HG03045 (cell line): Measurements from ENCODE around the gene CDKN2B.

ENCODE experiments used
- ATAC-seq: cut with Tn5 transposase; IDR thresholded peaks from one replicate; pipeline ENCODE4 v1.9.1; 2021; ENCODE audit warnings: mild to moderate bottlenecking, moderate library complexity; ENCODE audit not compliant: unreplicated experiment

CDKN2B gene

DNA sequence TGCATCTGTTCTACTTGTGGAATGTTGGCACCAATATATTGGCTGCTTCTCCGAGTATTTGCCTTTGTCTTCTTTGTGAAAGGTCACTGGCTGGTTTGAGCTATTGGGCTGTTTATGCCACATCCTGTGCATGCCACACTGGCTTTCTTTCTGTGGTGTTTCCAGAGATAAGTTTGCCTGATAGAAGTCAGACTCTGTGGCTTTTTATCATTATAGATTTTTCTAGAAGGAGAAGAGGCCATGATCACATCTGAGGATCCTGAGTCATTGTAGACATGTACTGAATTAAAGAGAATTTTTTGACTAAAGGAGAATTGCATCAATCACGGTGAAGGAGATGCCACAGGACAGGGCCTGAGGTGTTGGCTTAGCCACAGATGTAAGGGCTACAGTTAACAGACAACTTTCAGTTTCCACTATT, 26.5 kb upstream of the CDKN2B start:
- no peak for ATAC-seq

DNA sequence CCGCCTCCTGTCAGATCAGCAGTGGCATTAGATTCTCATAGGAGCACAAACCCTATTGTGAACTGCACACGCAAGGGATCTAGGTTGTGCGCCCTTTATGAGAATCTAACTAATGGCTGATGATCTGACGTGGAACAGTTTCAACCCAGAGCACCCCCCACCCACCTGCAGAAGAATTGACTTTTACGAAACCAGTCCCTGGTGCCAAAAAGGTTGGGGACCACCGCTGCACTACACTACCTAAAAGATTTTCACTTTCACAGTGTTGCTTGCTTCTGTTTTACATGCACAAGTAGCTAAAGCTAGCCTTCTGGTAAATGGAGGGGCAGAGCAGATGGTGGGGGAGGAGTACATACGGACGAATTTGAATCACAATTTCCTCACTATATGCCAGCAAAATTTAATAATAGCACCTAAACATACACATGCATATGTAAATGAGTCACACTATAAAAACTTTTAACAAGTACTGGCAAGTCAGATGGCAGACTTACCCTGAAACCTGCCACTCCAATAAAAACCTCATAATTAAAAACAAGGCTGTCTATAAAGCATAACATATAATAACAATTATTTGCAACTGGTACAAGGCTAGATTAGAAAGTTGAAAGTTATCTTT, 24.0 kb upstream of the CDKN2B start:
- no peak for ATAC-seq

DNA sequence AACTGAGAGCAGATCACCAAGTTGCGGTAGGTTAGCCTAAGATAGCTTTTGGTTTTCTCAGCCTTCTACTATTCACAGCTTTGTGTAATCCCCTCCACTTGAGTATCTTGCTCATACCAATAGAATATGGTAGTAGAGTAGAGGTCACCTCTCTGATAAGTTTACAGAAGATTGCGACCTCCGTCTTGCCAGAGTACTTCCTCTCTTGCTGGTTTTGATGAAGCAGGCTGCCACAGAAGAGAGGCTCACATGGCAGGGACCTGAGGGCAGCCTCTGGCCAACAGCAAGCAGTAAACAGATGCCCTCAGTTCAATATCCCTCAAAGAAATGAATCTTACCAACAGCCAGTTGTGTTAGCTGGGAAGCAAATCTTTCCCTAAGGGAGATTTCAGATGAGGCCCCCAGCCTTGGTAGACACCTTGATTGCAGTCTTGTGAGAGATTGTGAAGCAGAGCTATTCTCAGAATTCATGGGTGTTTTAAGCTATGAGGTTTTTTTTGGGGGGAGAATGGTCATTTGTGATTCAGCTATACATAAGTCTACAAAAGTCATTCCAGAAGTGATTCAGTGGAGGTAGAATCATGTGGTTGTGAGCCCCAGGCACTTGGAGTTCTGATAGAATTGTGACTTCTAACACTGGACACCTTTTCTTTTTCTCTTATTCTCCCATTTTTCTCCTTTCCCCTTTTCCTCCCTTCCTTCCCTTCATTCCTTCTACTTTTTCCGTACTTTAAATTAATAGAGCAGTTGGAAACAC, 22.7 kb upstream of the CDKN2B start:
- no peak for ATAC-seq

GRCh38 chr9:22030101-22030598, 21.0 kb upstream of the CDKN2B start:
- ATAC-seq, result peak; percentile 64

DNA sequence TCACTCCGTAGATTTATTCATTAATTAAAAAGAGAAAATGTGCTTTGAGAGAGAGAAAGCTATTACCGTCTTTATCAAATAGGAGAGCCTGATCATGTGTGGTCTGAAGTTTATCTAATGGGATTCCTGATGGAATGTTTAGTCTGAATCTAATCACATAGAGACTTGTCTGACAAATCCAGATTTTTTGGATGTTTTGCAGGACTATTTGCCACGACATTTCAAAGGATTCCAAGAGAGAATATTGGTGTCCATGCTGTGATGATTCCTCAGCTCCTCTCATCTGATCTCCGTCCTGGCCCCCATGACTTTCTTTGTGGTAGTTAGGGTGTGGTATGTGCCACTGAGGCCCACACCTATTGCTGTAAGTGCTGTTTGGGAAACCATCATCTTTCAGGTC, 20.1 kb upstream of the CDKN2B start:
- no peak for ATAC-seq

DNA sequence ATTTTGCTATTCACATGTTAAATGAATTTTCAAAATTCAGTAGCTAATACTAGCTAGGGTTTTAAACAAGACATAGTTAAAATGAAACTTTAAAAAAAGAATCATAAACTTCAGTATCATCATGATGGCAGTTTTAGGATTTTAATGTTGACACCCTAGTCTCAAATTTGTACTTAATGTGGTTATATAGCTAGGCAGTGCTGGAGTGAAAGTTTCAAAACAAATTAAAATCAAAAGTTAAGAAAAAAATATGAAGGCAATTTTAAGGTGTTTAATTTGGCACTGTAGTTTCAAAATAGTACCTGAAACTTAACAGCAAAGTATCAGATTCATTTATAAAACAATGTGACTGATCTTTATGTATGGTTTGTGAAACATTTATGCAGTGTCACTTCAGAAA, 19.3 kb upstream of the CDKN2B start:
- ATAC-seq, result no peak

DNA sequence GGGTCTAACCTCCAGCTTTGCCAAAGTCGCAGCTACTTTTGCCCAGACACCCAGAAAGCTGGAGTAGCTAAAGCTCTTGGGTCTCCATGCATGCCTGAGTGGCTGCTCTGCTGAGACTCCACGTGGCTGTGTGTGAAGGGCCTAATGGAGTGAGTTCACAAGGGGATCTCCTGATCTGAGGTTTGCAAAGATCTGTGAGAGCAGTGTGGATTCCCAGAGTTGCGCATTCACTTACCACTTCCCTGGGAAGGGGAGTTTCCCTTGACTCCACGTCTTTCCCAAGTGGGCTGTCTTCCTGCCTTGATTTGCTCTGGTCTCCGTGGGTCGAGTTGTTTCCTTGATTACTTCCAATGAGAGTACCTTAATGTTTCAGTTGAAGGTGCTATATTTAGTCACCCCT, 17.6 kb upstream of the CDKN2B start:
- no peak for ATAC-seq

DNA sequence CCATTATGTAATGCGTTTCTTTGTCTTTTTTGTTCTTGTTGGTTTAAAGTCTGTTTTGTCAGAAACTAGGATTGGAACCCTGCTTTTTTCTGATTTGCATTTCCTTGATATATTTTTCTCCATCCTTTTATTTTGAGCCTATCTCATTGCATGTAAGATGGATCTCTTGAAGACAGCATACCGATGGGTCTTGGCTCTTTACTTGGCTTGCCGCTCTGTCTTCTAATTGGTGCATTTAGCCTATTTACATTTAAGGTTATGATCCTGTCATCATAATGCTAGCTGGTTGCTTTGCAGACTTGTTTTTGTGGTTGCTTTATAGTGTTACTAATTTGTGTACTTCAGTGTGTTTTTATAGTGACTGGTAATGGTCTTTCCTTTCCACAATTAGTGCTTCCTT, 13.3 kb upstream of the CDKN2B start:
- ATAC-seq, result no peak

DNA sequence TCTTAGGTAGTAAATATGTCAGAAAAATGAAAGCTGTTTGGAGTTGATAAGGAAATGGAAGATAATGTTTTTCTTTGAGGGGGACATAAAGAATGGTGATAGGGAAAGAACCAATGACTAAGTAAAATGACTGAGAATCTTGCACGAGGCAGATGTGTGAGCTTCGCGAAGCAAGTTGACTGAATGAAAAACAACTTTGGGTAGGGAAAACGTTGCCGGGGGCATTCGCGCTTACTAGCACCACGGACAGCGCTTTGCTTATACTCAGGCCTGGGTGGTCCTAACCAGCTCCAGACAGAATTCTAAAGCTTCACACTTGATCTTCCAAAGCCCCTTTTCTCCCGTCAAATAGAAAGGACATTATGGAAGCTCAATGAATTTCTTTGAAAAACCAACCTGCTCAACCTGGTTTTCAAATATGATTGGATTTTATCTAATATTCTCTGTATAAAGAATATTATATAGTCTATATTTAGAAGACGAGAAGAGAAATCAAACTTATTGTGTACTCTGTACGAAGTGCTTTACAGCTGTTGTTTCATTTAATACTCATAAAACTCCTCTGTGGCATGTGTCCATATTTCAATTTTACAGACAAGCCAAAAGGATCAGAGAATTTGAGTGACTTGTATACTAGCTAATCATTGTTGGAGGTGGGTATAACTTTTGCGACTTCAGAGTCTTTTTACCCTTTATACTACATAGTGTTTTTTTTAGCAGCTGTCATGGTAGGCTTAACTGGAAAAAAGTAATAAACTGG, 1.9 kb upstream of the CDKN2B start:
- no peak for ATAC-seq

DNA sequence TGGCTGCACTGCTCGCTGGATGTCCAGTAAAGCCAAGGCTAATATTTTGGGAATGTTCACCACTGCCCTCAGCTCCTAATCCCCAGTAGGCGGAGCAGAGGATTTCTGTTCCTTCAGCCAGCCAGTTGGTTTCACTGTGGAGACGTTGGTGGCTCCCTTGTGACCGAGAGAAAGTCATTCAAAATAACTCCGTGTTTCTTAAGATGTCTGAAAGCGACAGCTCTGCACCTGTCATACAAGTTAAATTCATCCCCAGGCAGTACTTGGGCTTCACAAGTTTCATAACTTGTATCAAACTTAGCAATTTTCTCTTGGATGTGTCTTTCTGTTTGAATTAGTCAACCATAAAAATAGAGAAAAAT, 382 bp upstream of the CDKN2B start:
- peak; percentile 42 for ATAC-seq

- ATAC-seq, result no peak
Observed at GRCh38 chr9:22008384-22008716, 755 bp downstream of the CDKN2B start.

DNA sequence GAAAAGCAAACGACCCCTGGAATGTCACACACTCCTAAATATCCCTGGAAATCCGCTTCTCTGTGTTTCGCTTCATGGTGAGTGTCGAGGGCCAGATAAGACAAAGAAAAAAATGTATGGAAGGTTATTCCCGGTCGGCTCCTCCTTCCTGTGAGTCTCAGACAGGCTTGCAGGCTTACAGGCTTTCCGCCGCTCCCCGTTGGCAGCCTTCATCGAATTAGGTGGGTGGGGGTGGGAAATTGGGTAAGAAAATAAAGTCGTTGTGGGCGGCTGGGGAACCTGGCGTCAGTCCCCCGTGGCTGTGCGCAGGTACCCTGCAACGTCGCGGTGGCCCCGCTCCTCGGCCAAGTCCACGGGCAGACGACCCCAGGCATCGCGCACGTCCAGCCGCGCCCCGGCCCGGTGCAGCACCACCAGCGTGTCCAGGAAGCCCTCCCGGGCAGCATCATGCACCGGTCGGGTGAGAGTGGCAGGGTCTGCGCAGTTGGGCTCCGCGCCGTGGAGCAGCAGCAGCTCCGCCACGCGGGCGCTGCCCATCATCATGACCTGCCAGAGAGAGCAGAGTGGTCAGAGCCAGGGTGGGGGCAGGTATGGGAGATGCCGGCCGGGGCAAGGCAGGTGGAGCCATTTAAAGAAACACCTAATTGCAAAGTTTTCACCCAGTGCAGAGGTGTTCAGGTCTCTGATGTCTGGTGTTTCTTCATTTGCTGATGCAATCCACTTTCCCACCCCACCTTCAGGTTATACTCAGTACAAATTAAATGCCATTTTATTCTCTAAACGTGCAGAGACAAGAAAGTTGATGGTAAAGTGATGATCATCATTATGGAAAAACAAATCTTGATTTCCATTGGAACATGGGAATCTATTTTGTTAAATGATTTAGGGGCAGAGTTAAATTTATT, 3.2 kb downstream of the CDKN2B start:
- no peak for ATAC-seq

- no peak for ATAC-seq
Observed at GRCh38 chr9:22005021-22005701, 3.9 kb downstream of the CDKN2B start.

GRCh38 chr9:22002038-22002437, 7.1 kb downstream of the CDKN2B start:
- ATAC-seq, result no peak

GRCh38 chr9:21998026-21998425, 11.1 kb downstream of the CDKN2B start:
- ATAC-seq, result no peak

GRCh38 chr9:21997480-21997879, 11.6 kb downstream of the CDKN2B start:
- ATAC-seq, result no peak

DNA sequence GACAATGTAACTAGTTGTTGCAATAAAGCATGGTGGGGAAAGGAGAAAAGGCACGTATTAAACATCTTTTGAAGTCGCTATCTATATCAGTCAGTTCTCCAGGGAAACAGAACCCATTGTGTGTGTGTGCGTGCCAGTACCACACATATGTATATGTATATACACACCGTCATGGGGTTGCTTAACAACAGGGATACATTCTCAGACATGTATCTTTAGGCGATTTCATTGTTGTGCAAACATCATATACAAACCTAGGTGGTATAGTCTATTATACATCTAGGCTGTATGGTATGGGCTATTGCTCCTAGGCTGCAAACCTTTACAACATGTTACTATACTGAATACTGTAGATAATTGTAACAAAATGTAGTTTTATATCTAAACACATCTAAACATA, 12.2 kb downstream of the CDKN2B start:
- ATAC-seq, result no peak

DNA sequence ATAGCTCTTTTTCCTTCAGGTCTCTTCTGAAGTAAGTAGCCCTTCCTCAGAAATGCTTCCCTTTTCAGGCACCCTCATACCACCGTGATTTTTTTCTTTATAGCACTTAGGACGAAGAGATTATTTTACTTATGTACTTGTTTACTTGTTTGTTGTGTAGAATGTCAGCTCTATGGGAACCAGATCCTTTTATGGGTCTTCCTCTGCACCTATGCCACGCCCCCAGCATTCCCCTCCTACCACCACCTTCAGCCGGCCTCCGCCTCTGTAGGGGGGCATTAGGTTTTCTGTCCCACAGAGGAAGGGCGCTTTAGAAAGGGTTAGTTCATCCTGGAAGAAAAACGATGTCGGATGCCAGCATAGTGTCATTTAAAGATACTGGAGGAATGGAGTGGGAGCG, 12.7 kb downstream of the CDKN2B start:
- ATAC-seq, result no peak

DNA sequence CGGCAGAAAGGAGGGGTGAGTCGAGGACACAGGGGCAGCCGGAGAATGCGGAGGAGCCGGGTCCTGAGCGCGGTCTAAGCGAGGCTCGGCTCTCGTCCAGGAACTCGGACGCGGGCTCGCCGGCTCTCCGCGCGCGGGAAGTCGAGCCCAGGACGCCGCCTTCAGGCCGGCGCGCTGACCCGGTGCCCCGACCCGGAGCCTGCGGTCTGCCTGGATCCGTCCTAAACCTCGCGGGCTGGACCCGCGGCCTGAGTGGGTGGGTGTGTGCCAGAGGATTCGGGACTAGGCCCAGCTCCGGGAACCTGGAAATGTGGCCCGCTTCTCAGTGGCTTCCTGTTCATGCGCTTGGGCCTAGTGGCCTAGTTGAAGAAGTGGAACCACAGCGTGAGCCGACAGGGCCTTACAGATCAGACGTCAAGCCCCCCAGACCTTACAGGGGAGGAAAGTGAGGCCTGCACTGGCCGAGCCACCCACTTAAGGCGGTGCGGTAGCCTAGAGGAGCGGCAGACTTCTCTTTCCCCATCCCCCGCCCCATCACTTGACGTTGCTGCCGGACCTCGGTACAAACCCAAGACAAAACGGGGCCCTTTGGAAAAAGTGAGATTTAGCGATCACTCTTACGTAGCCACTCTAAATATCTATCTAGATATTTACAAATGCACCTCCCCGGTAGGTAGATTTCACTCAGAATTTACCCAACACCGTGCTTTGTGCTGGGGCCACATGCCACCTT, 13.3 kb downstream of the CDKN2B start:
- ATAC-seq, result peak; percentile 31
